HG03280 (cell line): ENCODE results near the gene KANSL3.
A peak's percentile ranks its signal among the peaks of the same experiment; 100 is the strongest.
"Not testable (repeated sequence)": the region's sequence is repeated elsewhere in the genome, so short reads cannot be mapped to it uniquely, and the experiment has no call there.

Experiments
- ATAC-seq: cut with Tn5 transposase; IDR thresholded peaks from one replicate; pipeline ENCODE4 v1.9.1; 2021; ENCODE audit warnings: mild to moderate bottlenecking, moderate library complexity; ENCODE audit not compliant: unreplicated experiment

Gene KANSL3

GRCh38 chr2:96638144-96639121, at the start of gene KANSL3:
KANSL3 (minus strand) TSS chr2:96638312; CDS start chr2:96637135, 1,177 bp downstream.
- peak; percentile 83 for ATAC-seq

GRCh38 chr2:96687266-96687665, 49.2 kb upstream of the KANSL3 start:
- no peak for ATAC-seq

GRCh38 chr2:96685577-96686459, 47.7 kb upstream of the KANSL3 start:
- ATAC-seq, result no peak

DNA sequence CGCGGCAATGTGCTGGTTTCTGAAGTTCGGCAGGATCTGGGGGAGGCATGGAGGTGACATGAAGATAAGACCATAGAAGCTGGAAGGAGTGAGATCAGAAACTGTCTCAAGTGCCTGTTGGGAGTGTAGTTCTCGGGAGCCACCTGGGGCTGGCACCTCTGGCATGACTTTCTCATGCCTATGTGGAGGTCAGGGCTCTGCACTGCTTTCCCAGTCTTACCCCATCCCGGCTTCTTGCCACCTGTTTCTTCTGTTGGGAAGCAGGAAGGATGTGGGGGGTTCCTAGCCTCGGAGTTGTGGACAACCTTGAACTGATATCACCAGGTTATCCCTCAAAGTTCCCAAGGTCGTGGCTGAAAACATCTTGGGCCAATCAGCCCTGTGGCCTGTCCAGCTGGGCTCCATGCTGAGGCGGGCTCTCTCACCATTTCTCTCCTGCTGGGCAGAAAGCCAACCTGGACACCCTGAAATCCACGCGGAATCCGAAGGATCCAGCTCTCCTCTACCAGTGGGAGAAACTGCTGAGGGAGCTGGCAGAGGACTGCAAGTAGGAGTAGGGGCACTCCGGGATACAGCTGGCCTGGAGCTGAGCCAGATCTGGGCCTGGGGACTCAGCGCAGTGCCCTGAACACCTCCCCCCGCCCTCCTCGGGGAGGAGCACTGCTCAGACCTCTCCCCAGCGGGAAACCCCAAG, 46.9 kb upstream of the KANSL3 start:
- ATAC-seq, result no peak

DNA sequence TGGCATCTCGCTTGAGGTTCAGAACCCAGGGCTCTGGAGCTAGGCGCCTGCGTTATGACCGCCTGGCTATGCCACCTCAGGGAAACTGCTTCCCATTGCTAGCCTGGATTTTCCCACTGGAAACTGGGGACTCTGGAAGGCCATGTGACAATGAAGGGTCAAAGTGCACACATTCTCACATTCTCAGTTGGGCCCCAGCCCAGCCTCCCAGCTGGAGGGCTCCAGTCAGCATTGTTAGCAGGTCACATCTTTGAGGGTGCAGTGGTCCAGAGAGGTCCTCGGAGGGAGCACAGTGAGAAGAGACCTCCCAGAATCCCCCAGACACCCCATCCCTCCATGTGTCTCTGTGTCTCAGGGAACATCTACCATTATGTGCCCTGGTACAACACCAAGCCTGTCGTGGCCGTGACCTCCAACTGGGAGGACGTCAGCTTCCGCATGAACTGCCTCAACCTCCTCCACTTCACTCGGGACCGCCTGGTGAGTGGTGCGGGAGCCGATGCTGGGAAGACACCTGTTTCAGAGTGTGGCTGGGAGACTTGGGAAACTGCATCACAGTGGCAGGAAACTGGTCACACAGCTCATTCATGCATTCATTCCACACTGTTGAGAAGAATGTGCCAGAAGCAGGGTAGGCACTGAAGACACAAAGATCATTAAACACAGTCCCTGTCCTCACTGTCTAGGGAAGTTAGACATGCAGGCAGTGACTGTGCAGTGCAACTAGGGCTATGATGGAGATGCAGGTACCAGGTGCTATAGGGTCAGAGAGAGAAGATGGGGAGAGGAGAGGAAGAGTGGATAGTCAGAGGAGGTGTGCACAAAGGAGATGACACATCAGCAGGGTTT, 46.1 kb upstream of the KANSL3 start:
- no peak for ATAC-seq

- ATAC-seq, result no peak
Observed at GRCh38 chr2:96683307-96683706, 45.2 kb upstream of the KANSL3 start.

DNA sequence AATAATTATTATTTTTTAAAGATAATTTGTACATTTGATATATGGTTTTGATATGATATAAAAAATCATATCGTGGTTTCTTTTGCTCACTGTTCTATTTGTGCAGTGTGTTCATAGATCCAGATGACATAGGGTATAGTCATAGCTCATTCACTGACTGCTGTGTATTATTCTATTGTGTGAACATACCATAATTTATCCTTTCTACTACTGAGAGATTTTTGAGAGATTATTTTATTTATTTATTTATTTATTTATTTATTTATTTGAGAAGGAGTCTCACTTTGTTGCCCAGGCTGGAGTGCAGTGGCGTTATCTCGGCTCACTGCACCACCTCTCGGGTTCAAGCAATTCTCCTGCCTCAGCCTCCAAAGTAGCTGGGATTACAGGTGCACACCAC, 43.4 kb upstream of the KANSL3 start:
- ATAC-seq, result no peak

GRCh38 chr2:96680561-96681141, 42.5 kb upstream of the KANSL3 start:
- no peak for ATAC-seq

DNA sequence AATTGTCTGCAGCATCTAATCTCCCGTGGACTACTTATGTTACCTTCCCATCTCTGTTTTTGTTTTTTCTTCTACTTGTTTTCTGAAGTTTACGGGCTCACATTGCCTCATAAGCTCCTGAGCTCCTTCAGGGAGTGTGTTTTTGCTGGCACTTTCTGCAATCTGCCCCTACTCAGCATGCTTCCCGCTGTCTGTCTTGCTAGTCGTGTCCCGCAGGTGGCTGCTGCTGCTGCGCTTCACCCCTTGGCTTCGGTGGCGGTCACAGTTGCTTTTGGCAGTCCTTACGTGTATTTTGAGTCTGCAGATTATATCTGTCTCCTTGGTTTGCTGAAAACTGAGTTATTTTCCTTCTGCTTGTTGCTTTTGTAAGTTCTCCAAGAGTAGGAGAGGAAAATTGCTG, 41.7 kb upstream of the KANSL3 start:
- no peak for ATAC-seq

DNA sequence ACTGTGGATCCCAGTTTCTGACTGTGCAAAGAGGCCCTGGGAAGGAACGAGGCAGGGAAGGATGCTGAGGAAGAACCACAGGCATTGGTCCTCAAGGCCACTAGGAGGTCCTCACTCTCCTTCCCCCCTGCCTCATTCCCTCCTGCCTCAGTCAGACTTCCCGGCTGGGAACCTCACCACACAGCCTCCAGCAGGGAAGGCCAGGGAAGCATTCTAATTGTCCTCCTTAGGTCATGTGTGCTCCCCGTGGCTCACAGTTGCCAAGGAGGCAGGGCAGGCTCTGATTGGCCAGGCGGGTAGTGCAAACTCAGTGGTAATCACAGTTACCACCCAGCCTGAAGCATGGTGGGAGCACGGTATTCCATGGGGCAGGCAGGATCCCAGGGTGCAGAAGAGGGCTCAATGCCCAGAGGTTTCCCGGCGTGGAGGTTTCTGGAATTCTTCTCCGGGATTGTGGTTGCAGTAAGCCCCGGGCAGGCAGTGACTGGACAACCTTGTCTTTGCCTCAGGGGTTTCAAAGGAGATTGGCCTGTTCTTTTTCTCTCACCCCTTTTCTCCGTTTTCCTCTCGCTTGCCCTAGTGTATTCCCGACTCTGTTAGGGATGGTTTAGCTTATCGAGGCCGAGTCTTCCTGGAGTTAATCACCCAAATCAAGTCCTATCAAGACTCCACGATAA, 31.6 kb upstream of the KANSL3 start:
- ATAC-seq, result no peak

DNA sequence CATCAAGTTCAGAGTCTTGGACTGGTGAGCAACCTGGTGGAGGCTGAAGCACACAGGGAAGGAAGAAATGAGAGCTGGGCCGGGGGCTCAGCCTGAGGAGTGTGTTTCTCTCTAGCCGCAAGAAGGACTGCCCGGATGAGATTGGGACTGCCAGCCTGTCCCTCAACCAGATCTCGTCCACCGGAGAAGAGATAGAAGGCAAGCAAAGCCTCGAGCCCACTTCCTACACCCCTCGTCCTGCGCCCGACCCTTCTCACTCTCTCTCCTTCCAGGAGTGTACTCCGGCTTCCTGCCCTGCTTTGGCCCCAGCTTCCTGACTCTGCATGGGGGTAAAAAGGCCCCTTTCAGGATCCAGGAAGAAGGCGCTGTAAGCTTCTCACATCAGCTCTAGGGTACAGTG, 30.7 kb upstream of the KANSL3 start:
- ATAC-seq, result no peak

DNA sequence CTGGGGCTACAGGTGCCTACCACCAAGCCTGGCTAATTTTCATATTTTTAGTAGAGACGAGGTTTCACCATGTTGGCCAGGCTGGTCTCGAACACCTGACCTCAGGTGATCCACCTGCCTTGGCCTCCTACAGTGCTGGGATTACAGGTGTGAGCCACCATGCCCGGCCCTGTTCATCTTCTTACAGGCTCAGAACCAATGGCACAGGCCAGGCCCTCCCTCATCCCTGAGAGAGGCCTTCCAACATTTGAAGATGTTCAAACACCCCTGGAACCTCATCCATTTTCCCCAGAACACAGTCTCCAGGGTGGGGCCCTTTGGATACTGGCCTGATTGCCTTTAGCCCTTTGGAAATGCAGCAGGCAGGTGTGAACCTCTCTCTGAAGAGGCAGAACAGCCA, 27.6 kb upstream of the KANSL3 start:
- not testable (repeated sequence) for ATAC-seq

DNA sequence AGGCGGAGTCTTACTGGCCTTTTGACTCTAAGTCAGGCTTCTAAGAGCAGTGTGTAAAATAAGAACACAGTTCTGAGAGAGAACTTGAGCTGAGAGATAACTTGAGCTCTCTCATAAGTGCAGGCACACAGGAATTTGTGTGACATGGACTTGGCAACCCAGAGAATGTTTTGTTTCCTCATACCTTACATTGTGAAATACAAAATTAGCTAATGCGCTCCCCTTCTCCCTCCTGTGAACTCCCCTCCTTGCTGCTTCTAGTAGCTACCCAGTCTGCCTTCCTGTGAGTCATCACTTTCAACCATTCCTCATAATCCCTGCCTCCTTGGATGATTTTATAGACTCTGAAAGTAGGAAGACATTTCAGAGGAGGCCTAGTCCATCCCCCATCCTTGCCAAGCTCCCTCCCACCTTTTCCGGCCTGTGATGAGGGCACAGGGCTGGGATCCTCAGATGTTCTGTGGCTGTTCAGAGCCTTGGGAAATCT, 27.0 kb upstream of the KANSL3 start:
- ATAC-seq, result no peak

DNA sequence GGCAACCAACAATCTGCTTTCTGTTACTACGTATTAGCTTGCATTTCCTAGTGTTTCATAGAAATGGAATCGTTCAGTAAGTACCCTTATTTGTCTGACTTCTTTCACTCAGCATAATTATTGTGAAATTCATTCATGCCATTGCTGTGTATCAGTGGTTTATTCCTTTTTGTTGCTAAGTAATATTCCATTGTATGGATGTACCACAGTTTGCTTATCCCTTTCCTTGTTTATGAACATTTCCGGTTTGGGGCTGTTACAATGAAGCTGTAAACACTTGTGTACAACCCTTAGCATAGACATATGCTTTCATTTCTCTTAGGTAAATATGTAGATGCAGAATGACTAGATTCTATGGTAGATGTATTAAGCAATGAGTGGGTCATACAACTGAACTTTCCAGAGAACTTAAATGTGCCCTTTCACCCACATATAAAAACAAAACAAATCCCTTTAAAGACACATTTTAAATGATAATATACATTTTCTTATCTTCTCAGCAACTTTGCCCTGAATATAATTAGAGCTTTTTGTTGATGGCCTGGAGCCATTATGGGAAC, 26.3 kb upstream of the KANSL3 start:
- ATAC-seq, result no peak

- ATAC-seq, result no peak
Observed at GRCh38 chr2:96663829-96664228, 25.7 kb upstream of the KANSL3 start.

GRCh38 chr2:96663177-96663576, 25.1 kb upstream of the KANSL3 start:
- no peak for ATAC-seq

- no peak for ATAC-seq
Observed at GRCh38 chr2:96662360-96662759, 24.2 kb upstream of the KANSL3 start.

DNA sequence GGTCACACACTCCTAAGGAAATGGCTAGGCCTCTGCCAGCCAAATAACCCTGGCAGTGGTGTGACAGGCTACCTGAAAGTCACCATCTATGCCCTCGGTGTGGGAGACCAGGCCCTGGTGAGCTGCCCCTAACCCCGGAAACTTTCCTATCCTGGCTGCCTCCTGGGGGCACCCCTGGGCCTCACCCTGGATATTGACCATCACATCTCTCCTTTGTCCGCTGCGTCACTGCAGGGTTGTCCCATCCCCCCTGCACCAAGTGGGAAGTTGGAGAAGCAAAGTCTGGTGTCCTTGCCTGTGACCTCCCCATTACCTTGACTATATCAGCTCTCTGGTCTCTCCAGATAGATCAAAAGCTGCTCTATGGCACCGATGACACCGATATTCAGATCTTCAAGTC, 23.2 kb upstream of the KANSL3 start:
- ATAC-seq, result no peak

DNA sequence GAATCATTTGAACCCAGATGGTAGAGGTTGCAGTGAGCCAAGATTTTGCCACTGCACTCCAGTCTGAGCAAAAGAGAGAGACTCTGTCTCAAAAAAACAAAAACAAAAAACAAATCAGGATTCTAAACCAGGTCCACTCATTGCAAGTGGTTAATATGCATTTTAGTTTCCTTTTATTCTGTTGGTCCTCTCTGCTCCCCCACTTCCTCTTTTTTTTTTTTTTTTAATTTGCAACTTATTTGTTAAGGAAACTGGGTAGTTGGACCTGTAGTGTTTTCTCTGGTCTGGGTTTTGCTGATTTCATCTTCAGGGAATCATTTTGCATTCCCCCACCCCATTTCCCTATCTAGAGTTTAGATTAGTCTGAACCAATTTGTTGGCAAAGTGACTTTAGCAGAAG, 18.4 kb upstream of the KANSL3 start:
- no peak for ATAC-seq
